Measurements from ENCODE around the gene FAM124B. TPM values are rescaled to one million over a fixed set of nuclear protein-coding genes. Genes with fewer than 3 reads are reported as not detected.

FAM124B gene
- total RNA-seq, 1 experiment from 2014 or later, result 0.83 TPM

DNA sequence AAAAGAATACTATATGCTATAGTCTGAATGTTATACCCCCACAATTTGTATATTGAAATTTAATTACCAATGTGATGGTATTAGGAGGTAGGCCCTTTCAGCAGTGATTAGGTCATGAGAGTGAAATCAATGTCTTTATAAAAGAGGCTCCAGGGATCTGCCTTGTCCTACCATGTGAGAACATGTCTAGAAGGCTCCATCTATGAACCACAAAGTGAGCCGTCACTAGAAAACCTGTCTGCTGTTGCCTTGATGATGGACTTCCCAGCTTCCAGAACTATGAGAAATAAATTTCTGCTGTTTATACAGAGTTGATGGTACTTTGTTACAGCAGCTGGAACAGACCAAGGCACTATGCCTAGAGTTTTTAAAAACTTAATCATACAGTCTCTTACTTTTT lies 46.3 kb upstream of the FAM124B start:
- no CpG with 5 or more reads among the region's 1 CpG for WGBS (ENCODE audit: extremely low coverage, insufficient read length, low lambda C conversion rate)
- H3K27me3 Mint-ChIP-seq (ENCODE audit: low read depth), result no peaks in the 10 kb centered on the region

More for the DNA sequence above, 46.3 kb upstream of the FAM124B start:
- Mint-ChIP-seq H3K4me1 (no peaks in the 10 kb centered on the region), H3K36me3 (ENCODE audit: insufficient read depth in 1 of 3, low read depth in 3 of 3) (peaks cover 0 to 7% (median 0%) of the 10 kb centered on the region in 3 experiments; a peak in 1 of 7 replicates), H3K27ac (no peak overlapping the region), H3K4me3 (no peak overlapping the region), H3K9me3 (no peaks in the 10 kb centered on the region; a peak in 1 of 5 replicates)
- H3K4me2 ChIP-seq (ENCODE audit: insufficient read depth, insufficient read length, low read length), result no peak overlapping the region
- H2BK5ac ChIP-seq (ENCODE audit: insufficient read length, low read length), result no peak overlapping the region
- H4K8ac ChIP-seq (replicated peaks; ENCODE audit: insufficient read length, low read depth, low read length), result no peak overlapping the region
- no peak overlapping the region for H3K27ac ChIP-seq (ENCODE audit: insufficient read length, low read depth, low read length)
- no peak overlapping the region for H3T11ph ChIP-seq (ENCODE audit: low read length)
- no peak overlapping the region for H2BK12ac ChIP-seq (ENCODE audit: insufficient read length, low read depth, low read length)
- no peaks in the 10 kb centered on the region for H3K4me1 ChIP-seq (ENCODE audit: insufficient read depth, low read length)
- no peak overlapping the region for H2BK120ac ChIP-seq (ENCODE audit: low read depth, low read length, poor library complexity, severe bottlenecking)
- H3K23me2 ChIP-seq (ENCODE audit: insufficient read length, low read depth, low read length, poor library complexity, severe bottlenecking), result no peaks in the 10 kb centered on the region
- H3K9ac ChIP-seq (ENCODE audit: extremely low read depth, insufficient read length, low read length), result no peak overlapping the region
- no peaks in the 10 kb centered on the region for H3K9me3 ChIP-seq (ENCODE audit: control insufficient read depth, low read depth, low read length)
- TF ChIP-seq, protein P1, sequence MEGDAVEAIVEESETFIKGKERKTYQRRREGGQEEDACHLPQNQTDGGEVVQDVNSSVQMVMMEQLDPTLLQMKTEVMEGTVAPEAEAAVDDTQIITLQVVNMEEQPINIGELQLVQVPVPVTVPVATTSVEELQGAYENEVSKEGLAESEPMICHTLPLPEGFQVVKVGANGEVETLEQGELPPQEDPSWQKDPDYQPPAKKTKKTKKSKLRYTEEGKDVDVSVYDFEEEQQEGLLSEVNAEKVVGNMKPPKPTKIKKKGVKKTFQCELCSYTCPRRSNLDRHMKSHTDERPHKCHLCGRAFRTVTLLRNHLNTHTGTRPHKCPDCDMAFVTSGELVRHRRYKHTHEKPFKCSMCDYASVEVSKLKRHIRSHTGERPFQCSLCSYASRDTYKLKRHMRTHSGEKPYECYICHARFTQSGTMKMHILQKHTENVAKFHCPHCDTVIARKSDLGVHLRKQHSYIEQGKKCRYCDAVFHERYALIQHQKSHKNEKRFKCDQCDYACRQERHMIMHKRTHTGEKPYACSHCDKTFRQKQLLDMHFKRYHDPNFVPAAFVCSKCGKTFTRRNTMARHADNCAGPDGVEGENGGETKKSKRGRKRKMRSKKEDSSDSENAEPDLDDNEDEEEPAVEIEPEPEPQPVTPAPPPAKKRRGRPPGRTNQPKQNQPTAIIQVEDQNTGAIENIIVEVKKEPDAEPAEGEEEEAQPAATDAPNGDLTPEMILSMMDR (conservative IDR thresholded peaks at IDR 0.05), result no peak
- H4K91ac ChIP-seq (ENCODE audit: insufficient read length, low read depth, low read length), result no peak overlapping the region
- no peak overlapping the region for H3K14ac ChIP-seq (ENCODE audit: insufficient read depth, low read length)
- no peak overlapping the region for H3K18ac ChIP-seq (ENCODE audit: insufficient read length, low read depth, low read length)
- no peak overlapping the region for H4K5ac ChIP-seq (ENCODE audit: insufficient read length, low read depth, low read length)
- H3K4ac ChIP-seq (ENCODE audit: low read depth, low read length), result no peak overlapping the region
- no peak overlapping the region for H2AFZ ChIP-seq (ENCODE audit: low read length)
- no peak for DNase-seq
- H4K20me1 ChIP-seq (ENCODE audit: control insufficient read depth, insufficient read depth, insufficient read length), result no peaks in the 10 kb centered on the region
- no peaks in the 10 kb centered on the region for H3K27me3 ChIP-seq (ENCODE audit: insufficient read depth, low read length)
- no peak overlapping the region for H2BK15ac ChIP-seq (ENCODE audit: low read depth, low read length)
- H2BK20ac ChIP-seq (ENCODE audit: low read depth, low read length, poor library complexity, severe bottlenecking), result no peak overlapping the region
- no peaks in the 10 kb centered on the region for H3K79me2 ChIP-seq (ENCODE audit: insufficient read depth, low read length)
- no peak overlapping the region for H2AK5ac ChIP-seq (ENCODE audit: insufficient read length, low read length)
- H3K23ac ChIP-seq (ENCODE audit: insufficient read length, low read depth, low read length), result no peak overlapping the region
- H3K79me1 ChIP-seq (ENCODE audit: insufficient read depth, low read depth, low read length, poor library complexity, severe bottlenecking), result no peaks in the 10 kb centered on the region
- no peak overlapping the region for H3K56ac ChIP-seq (ENCODE audit: insufficient read length, low read depth, low read length)
